Testis (tissue), 3 donors: ENCODE data around the gene CDKAL1. TPM values are rescaled to one million over a fixed set of nuclear protein-coding genes. Genes with fewer than 3 reads are reported as not detected.

Experiments
- DNase-seq: peaks from one replicate; pipeline ENCODE4 v3.0.0-alpha.2; 2019
- H3K27ac ChIP-seq, 2 donors: fragments of 200-600 bp; sonication (generic); one replicate each; pipeline ENCODE4 v1.5.1; 2019
- H3K27me3 ChIP-seq: fragments of 200-600 bp; sonication (generic); one replicate; pipeline ENCODE4 v1.5.1; 2019
- H3K36me3 ChIP-seq: fragments of 200-600 bp; sonication (generic); one replicate; pipeline ENCODE4 v1.5.1; 2017; ENCODE audit warnings: low read depth; ENCODE audit errors: missing control alignments
- H3K4me1 ChIP-seq: fragments of 200-600 bp; sonication (generic); one replicate; pipeline ENCODE4 v1.5.1; 2019
- H3K4me3 ChIP-seq, 2 donors: fragments of 200-600 bp; sonication (generic); one replicate each; pipeline ENCODE4 v1.5.1; 2017 to 2019
- H3K9me3 ChIP-seq: fragments of 200-600 bp; sonication (generic); one replicate; pipeline ENCODE4 v1.5.1; 2017
- CTCF ChIP-seq, 3 experiments: fragments of 450-650 bp in 2 of 3; fragments of 200-600 bp in 1 of 3; sonication (generic) in 1 of 3; IDR thresholded peaks; one replicate each; pipeline ENCODE4 v1.5.1; 2016 to 2019; ENCODE audit warnings: antibody characterized with exemption in 3 of 3, mild to moderate bottlenecking in 2 of 3, moderate library complexity in 1 of 3
- POLR2A ChIP-seq: fragments of 450-650 bp; IDR thresholded peaks from one replicate; pipeline ENCODE4 v1.6.1; 2017; ENCODE audit warnings: antibody characterized with exemption, mild to moderate bottlenecking, moderate library complexity
- WGBS, 2 donors: methylation state at CpG; one replicate each; pipeline ENCODE4 v1.1.5; 2018; 5-methylcytosine and 5-hydroxymethylcytosine counted together
- intact Hi-C: fragments of 100-400 bp; cut with DNase I; formaldehyde crosslinking; loops from one replicate; pipeline ENCODE4 v1.15.1; 2023; ENCODE audit warnings: low total_unique reads
- polyA plus RNA-seq: library from polyadenylated mRNA; stranded (reverse); fragments of 350-450 nt; fragmentation: Illumina TruSeq; extraction: RNeasy Lipid Tissue Mini Kit (QIAGEN cat#74804); gene quantifications from one replicate; pipeline ENCODE4 v1.2.3, GENCODE V29; 2014; ENCODE audit warnings: low read depth, low replicate concordance; ENCODE audit not compliant: insufficient read depth
- total RNA-seq, 2 donors: library from RNA; depleted of rRNA; stranded (reverse); fragments of >200 nt; gene quantifications; one replicate each; pipeline ENCODE4 v1.2.3, GENCODE V29; 2016

CDKAL1 gene
- total and polyA plus RNA-seq, 3 donors from 2014 or later, result 11.1 to 18.5 (median 16.1) TPM

- WGBS, 2 donors, result 92 to 98% methylated on average over 6 of the region's 6 CpGs
- TF ChIP-seq POLR2A (no peak), CTCF (IDR thresholded peaks at IDR 0.05) (no peak)
- Histone ChIP-seq H3K27me3 (no peaks in the 10 kb centered on the region), H3K27ac (no peak overlapping the region), H3K9me3 (no peaks in the 10 kb centered on the region), H3K4me3 (no peak overlapping the region), H3K36me3 (no peaks in the 10 kb centered on the region), H3K4me1 (no peaks in the 10 kb centered on the region)
- no peak for DNase-seq
- intact Hi-C loops, result no loop called here
Observed at GRCh38 chr6:21046276-21046675, 512.0 kb downstream of the CDKAL1 start.

GRCh38 chr6:21048047-21048446 is 513.8 kb downstream of the CDKAL1 start:
- DNase-seq, result no peak
- Histone ChIP-seq H3K27ac (no peak overlapping the region), H3K4me3 (no peak overlapping the region), H3K9me3 (no peaks in the 10 kb centered on the region), H3K27me3 (no peaks in the 10 kb centered on the region), H3K4me1 (no peaks in the 10 kb centered on the region), H3K36me3 (no peaks in the 10 kb centered on the region)
- intact Hi-C loops, result no loop called here
- TF ChIP-seq POLR2A, result no peak
- TF ChIP-seq CTCF (IDR thresholded peaks at IDR 0.05), result no peak
- 91 to 93% methylated on average over 2 of the region's 2 CpGs for WGBS, 2 donors

- H3K4me3 ChIP-seq, result no peak overlapping the region
- DNase-seq, result no peak
- no peaks in the 10 kb centered on the region for H3K4me1 ChIP-seq
- H3K27ac ChIP-seq, result no peak overlapping the region
- H3K36me3 ChIP-seq, result no peaks in the 10 kb centered on the region
- H3K27me3 ChIP-seq, result no peaks in the 10 kb centered on the region
- no peaks in the 10 kb centered on the region for H3K9me3 ChIP-seq
- TF ChIP-seq CTCF (IDR thresholded peaks at IDR 0.05) (no peak), POLR2A (no peak)
- intact Hi-C loops, result no loop called here
Observed at GRCh38 chr6:21049148-21049547, 514.9 kb downstream of the CDKAL1 start.

- no peak for DNase-seq
- H3K4me1 ChIP-seq, result no peaks in the 10 kb centered on the region
- no peak overlapping the region for H3K4me3 ChIP-seq
- TF ChIP-seq CTCF (IDR thresholded peaks at IDR 0.05) (no peak), POLR2A (no peak)
- H3K9me3 ChIP-seq, result no peaks in the 10 kb centered on the region
- H3K27ac ChIP-seq, result no peak overlapping the region
- H3K36me3 ChIP-seq, result no peaks in the 10 kb centered on the region
- H3K27me3 ChIP-seq, result no peaks in the 10 kb centered on the region
- intact Hi-C loops, result no loop called here
Observed at GRCh38 chr6:21049572-21049971, 515.3 kb downstream of the CDKAL1 start.

GRCh38 chr6:21050935-21051334 is 516.7 kb downstream of the CDKAL1 start:
- H3K36me3 ChIP-seq, result no peaks in the 10 kb centered on the region
- DNase-seq, result no peak
- no peak overlapping the region for H3K27ac ChIP-seq
- no peak overlapping the region for H3K4me3 ChIP-seq
- WGBS, 2 donors, result 84 to 88% methylated on average over 2 of the region's 2 CpGs
- intact Hi-C loops, result no loop called here
- TF ChIP-seq POLR2A (no peak), CTCF (IDR thresholded peaks at IDR 0.05) (no peak)
- H3K4me1 ChIP-seq, result no peaks in the 10 kb centered on the region
- no peaks in the 10 kb centered on the region for H3K9me3 ChIP-seq
- H3K27me3 ChIP-seq, result no peaks in the 10 kb centered on the region
